Gastroesophageal sphincter (tissue), 3 donors: ENCODE measurements around the gene ARHGEF16.

Experiments used
- EP300 ChIP-seq: sonication (generic); formaldehyde crosslinking; IDR thresholded peaks from one replicate; pipeline ENCODE4 v1.6.1; 2017; ENCODE audit warnings: antibody characterized with exemption, mild to moderate bottlenecking
- POLR2A ChIP-seq, 2 donors: fragments of 450-650 bp; IDR thresholded peaks; one replicate each; pipeline ENCODE4 v1.6.1; 2017; ENCODE audit warnings: antibody characterized with exemption in 2 of 2, mild to moderate bottlenecking in 2 of 2, moderate library complexity in 1 of 2
- POLR2AphosphoS5 ChIP-seq: sonication (generic); formaldehyde crosslinking; IDR thresholded peaks from one replicate; pipeline ENCODE4 v1.6.1; 2017; ENCODE audit warnings: antibody characterized with exemption
- TF ChIP-seq, protein P1 (sequence below), 4 experiments: fragments of 200-600 bp in 2 of 4; fragments of 450-650 bp in 2 of 4; sonication (generic) in 1 of 4; IDR thresholded peaks; one replicate each; pipeline ENCODE4 v1.5.1; 2017 to 2019; ENCODE audit warnings: antibody characterized with exemption in 4 of 4, mild to moderate bottlenecking in 2 of 4, moderate library complexity in 2 of 4

DNA sequence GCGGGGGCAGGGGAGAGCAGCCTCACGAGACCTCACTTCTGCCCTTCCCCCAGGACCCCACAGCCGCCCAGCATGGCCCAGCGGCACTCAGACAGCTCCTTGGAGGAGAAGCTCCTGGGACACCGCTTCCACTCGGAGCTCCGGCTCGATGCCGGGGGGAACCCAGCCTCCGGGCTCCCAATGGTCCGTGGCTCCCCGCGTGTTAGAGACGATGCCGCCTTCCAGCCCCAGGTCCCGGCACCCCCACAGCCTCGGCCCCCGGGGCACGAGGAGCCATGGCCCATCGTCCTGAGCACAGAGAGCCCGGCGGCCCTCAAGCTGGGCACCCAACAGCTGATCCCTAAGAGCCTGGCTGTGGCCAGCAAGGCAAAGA is 8.5 kb downstream of the ARHGEF16 start:
- no peak for TF ChIP-seq POLR2A (IDR thresholded peaks at IDR 0.05)
- TF ChIP-seq, protein P1, sequence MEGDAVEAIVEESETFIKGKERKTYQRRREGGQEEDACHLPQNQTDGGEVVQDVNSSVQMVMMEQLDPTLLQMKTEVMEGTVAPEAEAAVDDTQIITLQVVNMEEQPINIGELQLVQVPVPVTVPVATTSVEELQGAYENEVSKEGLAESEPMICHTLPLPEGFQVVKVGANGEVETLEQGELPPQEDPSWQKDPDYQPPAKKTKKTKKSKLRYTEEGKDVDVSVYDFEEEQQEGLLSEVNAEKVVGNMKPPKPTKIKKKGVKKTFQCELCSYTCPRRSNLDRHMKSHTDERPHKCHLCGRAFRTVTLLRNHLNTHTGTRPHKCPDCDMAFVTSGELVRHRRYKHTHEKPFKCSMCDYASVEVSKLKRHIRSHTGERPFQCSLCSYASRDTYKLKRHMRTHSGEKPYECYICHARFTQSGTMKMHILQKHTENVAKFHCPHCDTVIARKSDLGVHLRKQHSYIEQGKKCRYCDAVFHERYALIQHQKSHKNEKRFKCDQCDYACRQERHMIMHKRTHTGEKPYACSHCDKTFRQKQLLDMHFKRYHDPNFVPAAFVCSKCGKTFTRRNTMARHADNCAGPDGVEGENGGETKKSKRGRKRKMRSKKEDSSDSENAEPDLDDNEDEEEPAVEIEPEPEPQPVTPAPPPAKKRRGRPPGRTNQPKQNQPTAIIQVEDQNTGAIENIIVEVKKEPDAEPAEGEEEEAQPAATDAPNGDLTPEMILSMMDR (IDR thresholded peaks at IDR 0.05) = no peak
- no peak for TF ChIP-seq EP300
- TF ChIP-seq POLR2AphosphoS5 = no peak
